IPS-NIHi7 (cell line): ENCODE results near the gene C5orf22.

ENCODE experiments used
- DNase-seq: peaks from one replicate; pipeline ENCODE4 v3.0.0; 2012; ENCODE audit warnings: mixed read lengths; ENCODE audit errors: extremely low spot score

The C5orf22 gene

DNA sequence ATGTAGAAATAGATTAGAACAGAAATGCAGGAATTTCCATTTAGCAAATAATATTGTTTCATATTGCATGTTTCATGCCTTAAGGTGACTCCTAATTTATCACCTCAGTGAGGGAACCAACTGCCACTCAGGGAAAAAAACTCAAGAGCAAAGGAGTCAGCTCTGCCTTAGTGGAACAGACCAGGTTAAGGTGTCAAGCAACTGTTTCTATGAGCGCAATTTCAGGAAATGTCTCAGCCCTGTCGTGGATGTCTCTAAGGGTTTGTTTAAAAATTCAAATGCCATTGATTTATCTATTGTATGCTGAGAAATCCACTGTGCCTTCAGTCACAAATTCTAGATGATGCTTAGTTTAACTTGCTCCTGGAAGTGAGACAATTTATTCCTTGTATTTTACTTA lies 72.1 kb downstream of the C5orf22 start:
- no peak for DNase-seq

DNA sequence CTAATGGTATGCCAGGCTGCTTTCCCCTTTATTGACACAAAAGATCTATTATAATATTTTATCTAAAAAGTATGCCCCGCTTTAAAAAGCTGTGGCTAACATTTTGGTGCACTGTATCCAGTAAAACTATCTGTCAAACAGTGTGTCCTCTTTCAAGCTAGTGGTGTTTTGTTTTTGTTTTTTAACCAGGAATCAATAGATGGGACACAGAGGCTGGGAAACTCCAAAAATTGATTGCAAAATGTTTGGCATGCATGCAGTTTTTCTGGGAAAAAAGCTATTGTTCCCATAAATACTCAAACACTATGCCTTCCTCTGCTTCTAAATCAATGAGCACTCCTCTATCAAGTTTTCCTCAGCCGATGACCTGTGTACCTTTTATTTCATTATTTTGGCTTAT lies 72.5 kb downstream of the C5orf22 start:
- no peak for DNase-seq
